ENCODE measurements around the gene CFAP251. TPM values are rescaled to one million over a fixed set of nuclear protein-coding genes. Genes with fewer than 3 reads are reported as not detected.
"Not testable (repeated sequence)": the region's sequence is repeated elsewhere in the genome, so short reads cannot be mapped to it uniquely, and the experiment has no call there.

The CFAP251 gene
- total RNA-seq, 1 donor from 2014 or later: 4.5 TPM

- DNase-seq: no peak
Observed at GRCh38 chr12:122029620-122030423, 111.4 kb downstream of the CFAP251 start.

DNA sequence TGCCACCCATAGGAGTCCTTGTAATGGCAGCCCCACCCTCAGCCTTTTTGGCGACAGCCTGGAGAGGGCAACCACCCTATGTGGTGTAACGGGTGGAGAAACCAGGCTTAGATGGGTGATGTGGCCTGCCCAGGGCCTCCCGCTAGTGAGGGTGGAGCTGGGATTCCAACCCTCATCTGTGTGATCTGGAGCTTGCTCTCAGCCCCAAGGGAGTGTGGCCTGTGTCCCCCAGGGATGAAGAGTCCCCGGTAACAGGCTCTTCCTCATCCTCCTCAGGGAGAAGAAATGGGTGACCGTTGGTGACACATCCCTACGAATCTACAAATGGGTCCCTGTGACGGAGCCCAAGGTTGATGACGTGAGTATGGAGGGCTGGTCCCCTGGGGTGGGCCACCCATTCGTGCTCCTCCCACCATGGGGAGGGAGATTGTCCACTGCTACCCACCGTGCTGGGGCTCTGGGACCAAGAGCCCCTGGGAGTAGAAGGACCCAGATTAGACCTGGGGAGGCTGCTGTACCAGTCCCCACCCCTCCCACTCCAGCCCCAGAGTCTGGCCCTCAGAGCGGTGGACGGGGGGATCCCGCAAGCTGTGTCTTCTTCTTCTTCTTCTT is 112.1 kb downstream of the CFAP251 start:
- DNase-seq: no peak

DNA sequence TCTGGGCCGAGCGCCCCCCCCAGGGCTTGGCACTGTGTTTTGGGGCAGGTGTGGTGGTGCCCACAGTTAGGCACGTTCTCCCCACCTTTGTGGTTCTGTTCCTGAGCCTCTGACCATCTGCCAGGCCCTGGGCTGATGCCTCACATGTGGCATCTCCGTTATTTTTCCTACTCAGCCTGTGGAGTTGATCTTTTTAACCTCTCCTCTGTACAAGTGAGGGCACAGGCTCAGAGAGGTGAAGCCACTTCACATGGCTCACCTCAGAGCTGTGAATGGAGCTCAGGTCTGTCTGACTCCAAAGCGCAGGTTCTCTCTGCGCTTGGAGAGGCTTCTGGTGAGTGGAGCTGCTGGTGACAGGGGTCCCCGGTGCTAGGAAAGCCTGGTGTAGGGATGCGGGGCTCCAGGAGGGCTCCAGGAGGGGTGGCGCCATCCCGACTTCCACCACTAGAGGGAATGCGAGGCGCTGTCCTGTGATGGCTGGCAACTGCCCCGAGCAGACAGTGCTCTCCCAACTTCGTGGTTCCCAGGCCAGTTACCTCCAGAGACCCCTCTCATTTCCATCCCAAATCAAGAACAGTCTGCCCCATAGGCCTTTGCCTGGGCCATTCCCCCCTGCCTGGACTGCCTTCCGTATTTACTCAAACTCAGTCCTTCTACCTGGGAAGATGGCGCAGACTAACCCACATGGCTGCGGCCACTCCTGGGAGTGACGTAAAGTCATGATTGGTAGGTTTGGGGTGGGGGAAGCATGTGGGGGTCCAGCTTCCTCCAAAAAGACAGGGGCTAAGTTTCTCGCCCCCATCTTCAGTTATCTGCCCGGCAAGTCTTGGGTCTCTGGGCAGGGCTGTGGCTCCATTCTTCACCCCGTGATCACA is 113.2 kb downstream of the CFAP251 start:
- DNase-seq: peak; percentile 32

- no peak for DNase-seq
Observed at GRCh38 chr12:122032580-122032979, 114.2 kb downstream of the CFAP251 start.

DNA sequence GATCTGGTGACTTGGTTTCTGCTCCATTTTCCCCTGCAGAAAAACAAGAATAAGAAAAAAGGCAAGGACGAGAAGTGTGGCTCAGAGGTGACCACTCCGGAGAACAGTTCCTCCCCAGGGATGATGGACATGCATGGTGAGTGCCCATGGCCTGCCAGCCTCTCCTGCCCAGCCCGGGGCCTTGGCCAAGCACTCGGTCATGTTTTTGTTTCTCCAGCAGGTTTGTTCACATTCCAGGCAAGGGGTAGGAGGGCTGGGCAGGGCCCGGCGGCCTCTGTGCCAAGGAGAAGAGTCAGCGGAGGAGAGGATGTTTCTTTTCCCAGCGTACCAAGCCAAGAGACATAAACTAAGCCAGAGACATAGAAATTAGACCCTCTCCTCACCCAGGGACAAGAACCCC is 116.9 kb downstream of the CFAP251 start:
- DNase-seq: no peak

GRCh38 chr12:122036153-122036552 is 117.8 kb downstream of the CFAP251 start:
- DNase-seq: no peak

- DNase-seq: no peak
Observed at GRCh38 chr12:122040579-122041386, 122.4 kb downstream of the CFAP251 start.

- not testable (repeated sequence) for DNase-seq
Observed at GRCh38 chr12:122041458-122041857, 123.1 kb downstream of the CFAP251 start.

DNA sequence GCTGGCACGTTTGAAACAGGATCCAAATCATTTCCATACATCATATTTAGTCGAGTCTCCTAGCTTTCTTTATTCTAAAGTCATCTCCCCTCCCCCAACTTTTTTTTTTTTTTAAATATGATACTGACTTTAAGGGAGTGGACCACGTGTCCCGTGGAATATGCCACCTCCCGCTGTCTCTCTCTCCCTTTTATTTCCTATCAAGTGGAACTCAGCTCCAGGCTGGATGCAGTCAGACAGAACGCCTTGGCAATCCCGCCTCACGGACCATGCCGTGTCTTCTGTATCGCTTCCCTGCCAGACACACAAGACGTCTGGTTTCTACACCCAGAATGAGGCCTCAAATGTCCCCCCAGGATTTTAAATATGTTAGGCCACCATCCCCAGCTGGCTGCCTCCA is 124.5 kb downstream of the CFAP251 start:
- no peak for DNase-seq

DNA sequence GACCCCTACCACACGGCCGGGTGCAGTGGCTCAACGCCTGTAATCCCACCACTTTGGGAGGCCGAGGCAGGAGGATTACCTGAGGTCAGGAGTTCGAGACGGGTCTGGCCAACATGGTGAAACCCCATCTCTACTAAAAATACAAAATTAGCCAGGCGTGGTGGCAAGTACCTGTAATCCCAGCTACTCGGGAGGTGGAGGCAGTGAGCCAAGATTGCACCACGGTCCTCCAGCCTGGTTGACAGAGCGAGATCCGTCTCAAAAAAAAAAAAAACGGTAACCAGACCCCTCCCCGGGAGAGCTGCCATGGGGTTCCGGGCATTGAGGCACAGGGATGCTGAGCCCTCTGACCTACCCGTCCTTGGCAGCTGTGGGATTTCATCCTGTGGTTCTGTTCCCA is 125.1 kb downstream of the CFAP251 start:
- DNase-seq: no peak

GRCh38 chr12:122045262-122045661 is 126.9 kb downstream of the CFAP251 start:
- DNase-seq: no peak

GRCh38 chr12:122046145-122046544 is 127.8 kb downstream of the CFAP251 start:
- DNase-seq: no peak

GRCh38 chr12:122048151-122048550 is 129.8 kb downstream of the CFAP251 start:
- DNase-seq: no peak

DNA sequence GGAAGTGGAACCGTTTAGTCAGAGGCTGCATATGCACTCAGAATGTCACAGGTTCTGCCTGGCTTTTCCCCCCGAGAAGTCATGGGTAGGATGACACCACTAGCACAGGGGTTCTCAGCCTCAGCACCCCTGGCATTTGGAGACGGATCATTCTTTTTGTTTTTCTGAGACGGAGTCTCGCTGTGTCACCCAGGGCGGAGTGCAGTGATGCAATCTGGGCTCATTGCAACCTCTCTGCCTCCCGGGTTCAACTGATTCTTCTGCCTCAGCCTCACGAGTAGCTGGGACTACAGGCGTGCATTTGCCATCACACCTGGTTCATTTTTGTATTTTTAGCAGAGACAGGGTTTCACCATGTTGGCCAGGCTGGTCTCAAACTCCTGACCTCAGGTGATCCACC is 131.4 kb downstream of the CFAP251 start:
- no peak for DNase-seq

DNA sequence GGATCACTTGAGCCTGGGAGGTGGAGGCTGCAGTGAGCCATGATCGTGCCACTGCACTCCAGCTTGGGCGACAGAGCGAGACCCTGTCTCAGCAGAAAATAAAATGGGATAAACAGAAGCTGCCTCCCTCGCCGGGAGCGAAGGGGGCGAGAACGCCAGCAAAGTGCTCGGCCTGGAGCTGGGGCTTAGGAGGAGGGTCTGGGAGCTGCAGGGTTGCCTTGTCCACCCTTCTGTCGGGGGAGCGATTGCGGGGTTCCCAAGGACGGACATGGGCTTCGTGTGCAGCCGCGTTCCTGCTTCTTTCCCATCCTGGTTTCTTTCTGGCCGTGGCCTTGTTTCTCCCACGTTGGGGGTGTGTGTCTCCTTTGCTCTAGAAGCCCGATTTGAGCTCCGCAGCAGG is 132.3 kb downstream of the CFAP251 start:
- no peak for DNase-seq

DNA sequence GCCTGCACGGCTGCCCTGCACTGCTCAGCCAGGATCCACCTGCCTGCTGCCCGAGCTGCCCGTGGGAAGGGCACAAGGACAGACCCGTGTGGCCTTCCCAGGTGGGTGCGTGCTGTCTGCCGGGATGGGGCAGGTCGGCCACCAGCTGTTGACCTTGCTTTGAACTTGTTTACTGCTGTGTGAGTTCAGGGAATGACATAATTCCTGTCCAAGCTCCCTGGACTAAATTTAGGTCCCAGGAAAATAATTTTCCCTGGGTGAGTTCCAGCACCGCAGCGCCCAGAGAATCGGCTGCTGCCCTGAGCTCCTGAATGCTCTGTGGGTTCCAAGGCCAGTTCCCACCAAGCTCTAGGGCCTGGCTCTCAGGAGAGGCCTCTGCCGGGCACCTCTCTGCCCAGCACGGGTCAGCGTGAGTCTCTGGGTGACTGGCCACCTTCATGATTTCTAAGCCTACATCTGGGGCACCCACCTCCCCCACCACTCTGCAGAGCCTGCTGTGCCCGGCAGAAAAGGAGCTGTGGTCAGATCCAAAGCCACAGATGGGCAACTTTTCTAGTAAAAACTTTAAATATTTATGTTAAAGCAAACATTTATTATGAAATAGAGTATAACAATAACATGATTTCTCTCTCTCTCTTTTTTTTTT is 133.0 kb downstream of the CFAP251 start:
- no peak for DNase-seq

DNA sequence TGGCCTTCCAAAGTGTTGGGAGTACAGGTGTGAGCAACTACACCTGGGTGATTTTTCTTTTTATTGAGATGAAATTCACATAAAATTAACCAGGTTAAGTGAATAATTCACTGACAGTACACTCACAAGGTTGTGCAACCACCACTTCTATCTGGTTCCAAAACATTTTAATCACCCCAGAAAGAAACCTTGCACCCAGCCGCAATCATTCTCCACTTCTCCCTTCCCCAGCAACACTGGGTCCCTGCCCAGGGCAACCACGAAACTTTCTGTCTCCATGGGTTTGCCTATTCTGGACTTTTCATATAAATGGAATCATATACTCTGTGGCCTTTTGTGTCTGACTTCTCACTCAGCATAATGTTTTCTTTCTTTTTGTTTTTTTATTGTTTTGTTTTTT is 133.9 kb downstream of the CFAP251 start:
- DNase-seq: no peak

Measured in tongue (tissue), 2 donors.